ENCODE measurements around the gene TNNI3K. TPM values are rescaled to one million over a fixed set of nuclear protein-coding genes. Genes with fewer than 3 reads are reported as not detected.

The TNNI3K gene
- total and polyA plus RNA-seq, 4 donors = 2.3 to 4.4 (median 3.5) TPM

GRCh38 chr1:74470251-74470650, 235.1 kb downstream of the TNNI3K start:
- Histone ChIP-seq H3K9me3 (ENCODE audit: control insufficient read depth, insufficient read depth, low read length) (no peaks in the 10 kb centered on the region), H3K27ac (ENCODE audit: low read depth, low read length) (no peak overlapping the region), H3K36me3 (ENCODE audit: control insufficient read depth, insufficient read depth, low read length) (peaks cover 3% of the 10 kb centered on the region), H3K27me3 (ENCODE audit: control insufficient read depth, insufficient read depth, low read length) (no peaks in the 10 kb centered on the region), H3K4me1 (ENCODE audit: control insufficient read depth, insufficient read depth, low read length) (no peaks in the 10 kb centered on the region), H3K4me3 (ENCODE audit: low read depth, low read length) (no peak overlapping the region)
- WGBS (ENCODE audit: insufficient coverage) = 82% methylated on average over 3 of the region's 3 CpGs
- DNase-seq (ENCODE audit: low read depth in 4 of 6, low spot score in 6 of 6) = peak in 1 of 6 donors; percentile 68

GRCh38 chr1:74470936-74471335, 235.7 kb downstream of the TNNI3K start:
- Histone ChIP-seq H3K9me3 (ENCODE audit: control insufficient read depth, insufficient read depth, low read length) (no peaks in the 10 kb centered on the region), H3K4me1 (ENCODE audit: control insufficient read depth, insufficient read depth, low read length) (no peaks in the 10 kb centered on the region), H3K27ac (ENCODE audit: low read depth, low read length) (no peak overlapping the region), H3K4me3 (ENCODE audit: low read depth, low read length) (no peak overlapping the region), H3K27me3 (ENCODE audit: control insufficient read depth, insufficient read depth, low read length) (no peaks in the 10 kb centered on the region), H3K36me3 (ENCODE audit: control insufficient read depth, insufficient read depth, low read length) (no peaks in the 10 kb centered on the region)
- DNase-seq (ENCODE audit: low read depth in 4 of 6, low spot score in 6 of 6) = no peak
- WGBS (ENCODE audit: insufficient coverage) = 55% methylated on average over 3 of the region's 3 CpGs

- Histone ChIP-seq H3K27ac (ENCODE audit: low read depth, low read length) (no peak overlapping the region), H3K9me3 (ENCODE audit: control insufficient read depth, insufficient read depth, low read length) (no peaks in the 10 kb centered on the region), H3K36me3 (ENCODE audit: control insufficient read depth, insufficient read depth, low read length) (no peaks in the 10 kb centered on the region), H3K4me1 (ENCODE audit: control insufficient read depth, insufficient read depth, low read length) (no peaks in the 10 kb centered on the region), H3K27me3 (ENCODE audit: control insufficient read depth, insufficient read depth, low read length) (no peaks in the 10 kb centered on the region), H3K4me3 (ENCODE audit: low read depth, low read length) (no peak overlapping the region)
- WGBS (ENCODE audit: insufficient coverage) = no CpG with 5 or more reads among the region's 3 CpGs
- no peak for DNase-seq (ENCODE audit: low read depth in 4 of 6, low spot score in 6 of 6)
These were observed 236.3 kb downstream of the TNNI3K start for GRCh38 chr1:74471470-74471869.

- Histone ChIP-seq H3K36me3 (ENCODE audit: control insufficient read depth, insufficient read depth, low read length) (no peaks in the 10 kb centered on the region), H3K27ac (ENCODE audit: low read depth, low read length) (no peak overlapping the region), H3K4me1 (ENCODE audit: control insufficient read depth, insufficient read depth, low read length) (no peaks in the 10 kb centered on the region), H3K27me3 (ENCODE audit: control insufficient read depth, insufficient read depth, low read length) (no peaks in the 10 kb centered on the region), H3K9me3 (ENCODE audit: control insufficient read depth, insufficient read depth, low read length) (no peaks in the 10 kb centered on the region), H3K4me3 (ENCODE audit: low read depth, low read length) (no peak overlapping the region)
- peak in 2 of 6 donors; percentile 17 to 76 for DNase-seq (ENCODE audit: low read depth in 4 of 6, low spot score in 6 of 6)
- 43% methylated on average over 1 of the region's 6 CpGs for WGBS (ENCODE audit: insufficient coverage)
These were observed 239.4 kb downstream of the TNNI3K start for GRCh38 chr1:74474585-74474984.

- Histone ChIP-seq H3K27ac (ENCODE audit: low read depth, low read length) (no peak overlapping the region), H3K4me1 (ENCODE audit: control insufficient read depth, insufficient read depth, low read length) (no peaks in the 10 kb centered on the region), H3K27me3 (ENCODE audit: control insufficient read depth, insufficient read depth, low read length) (no peaks in the 10 kb centered on the region), H3K4me3 (ENCODE audit: low read depth, low read length) (no peak overlapping the region), H3K36me3 (ENCODE audit: control insufficient read depth, insufficient read depth, low read length) (no peaks in the 10 kb centered on the region), H3K9me3 (ENCODE audit: control insufficient read depth, insufficient read depth, low read length) (no peaks in the 10 kb centered on the region)
- WGBS (ENCODE audit: insufficient coverage) = no CpG with 5 or more reads among the region's 2 CpGs
- peak in 1 of 6 donors; percentile 48 for DNase-seq (ENCODE audit: low read depth in 4 of 6, low spot score in 6 of 6)
These were observed 243.8 kb downstream of the TNNI3K start for GRCh38 chr1:74478979-74479378.

- Histone ChIP-seq H3K36me3 (ENCODE audit: control insufficient read depth, insufficient read depth, low read length) (no peaks in the 10 kb centered on the region), H3K4me1 (ENCODE audit: control insufficient read depth, insufficient read depth, low read length) (no peaks in the 10 kb centered on the region), H3K4me3 (ENCODE audit: low read depth, low read length) (no peak overlapping the region), H3K27ac (ENCODE audit: low read depth, low read length) (no peak overlapping the region), H3K9me3 (ENCODE audit: control insufficient read depth, insufficient read depth, low read length) (no peaks in the 10 kb centered on the region), H3K27me3 (ENCODE audit: control insufficient read depth, insufficient read depth, low read length) (no peaks in the 10 kb centered on the region)
- no peak for DNase-seq (ENCODE audit: low read depth in 4 of 6, low spot score in 6 of 6)
- 90% methylated on average over 6 of the region's 6 CpGs for WGBS (ENCODE audit: insufficient coverage)
These were observed 244.9 kb downstream of the TNNI3K start for GRCh38 chr1:74480068-74480467.

GRCh38 chr1:74481607-74482006, 246.4 kb downstream of the TNNI3K start:
- no peaks in the 10 kb centered on the region for H3K36me3 ChIP-seq (ENCODE audit: control insufficient read depth, insufficient read depth, low read length)
- H3K27me3 ChIP-seq (ENCODE audit: control insufficient read depth, insufficient read depth, low read length) = no peaks in the 10 kb centered on the region
- no peaks in the 10 kb centered on the region for H3K9me3 ChIP-seq (ENCODE audit: control insufficient read depth, insufficient read depth, low read length)
- DNase-seq (ENCODE audit: low read depth in 4 of 6, low spot score in 6 of 6) = no peak
- WGBS (ENCODE audit: insufficient coverage) = 63% methylated on average over 3 of the region's 3 CpGs
- H3K4me1 ChIP-seq (ENCODE audit: control insufficient read depth, insufficient read depth, low read length) = no peaks in the 10 kb centered on the region
- no peak overlapping the region for H3K4me3 ChIP-seq (ENCODE audit: low read depth, low read length)
- H3K27ac ChIP-seq (ENCODE audit: low read depth, low read length) = no peak overlapping the region

GRCh38 chr1:74485622-74486021, 250.4 kb downstream of the TNNI3K start:
- H3K27ac ChIP-seq (ENCODE audit: low read depth, low read length) = no peak overlapping the region
- no peaks in the 10 kb centered on the region for H3K9me3 ChIP-seq (ENCODE audit: control insufficient read depth, insufficient read depth, low read length)
- H3K36me3 ChIP-seq (ENCODE audit: control insufficient read depth, insufficient read depth, low read length) = no peaks in the 10 kb centered on the region
- no peaks in the 10 kb centered on the region for H3K4me1 ChIP-seq (ENCODE audit: control insufficient read depth, insufficient read depth, low read length)
- no peaks in the 10 kb centered on the region for H3K27me3 ChIP-seq (ENCODE audit: control insufficient read depth, insufficient read depth, low read length)
- H3K4me3 ChIP-seq (ENCODE audit: low read depth, low read length) = no peak overlapping the region
- WGBS (ENCODE audit: insufficient coverage) = 83% methylated on average over 2 of the region's 3 CpGs
- DNase-seq (ENCODE audit: low read depth in 4 of 6, low spot score in 6 of 6) = peak in 1 of 6 donors; percentile 71

- no peaks in the 10 kb centered on the region for H3K27me3 ChIP-seq (ENCODE audit: control insufficient read depth, insufficient read depth, low read length)
- no CpG with 5 or more reads among the region's 1 CpG for WGBS (ENCODE audit: insufficient coverage)
- DNase-seq (ENCODE audit: low read depth in 4 of 6, low spot score in 6 of 6) = no peak
These were observed 250.8 kb downstream of the TNNI3K start for GRCh38 chr1:74486036-74486435.

GRCh38 chr1:74496669-74497068, 261.5 kb downstream of the TNNI3K start:
- Histone ChIP-seq H3K9me3 (ENCODE audit: control insufficient read depth, insufficient read depth, low read length) (no peaks in the 10 kb centered on the region), H3K4me1 (ENCODE audit: control insufficient read depth, insufficient read depth, low read length) (no peaks in the 10 kb centered on the region), H3K27me3 (ENCODE audit: control insufficient read depth, insufficient read depth, low read length) (no peaks in the 10 kb centered on the region), H3K27ac (ENCODE audit: low read depth, low read length) (no peak overlapping the region), H3K4me3 (ENCODE audit: low read depth, low read length) (no peak overlapping the region), H3K36me3 (ENCODE audit: control insufficient read depth, insufficient read depth, low read length) (no peaks in the 10 kb centered on the region)
- DNase-seq (ENCODE audit: low read depth in 4 of 6, low spot score in 6 of 6) = no peak

More at GRCh38 chr1:74486036-74486435, 250.8 kb downstream of the TNNI3K start:
- Histone ChIP-seq H3K4me1 (ENCODE audit: control insufficient read depth, insufficient read depth, low read length) (no peaks in the 10 kb centered on the region), H3K27ac (ENCODE audit: low read depth, low read length) (no peak overlapping the region), H3K36me3 (ENCODE audit: control insufficient read depth, insufficient read depth, low read length) (no peaks in the 10 kb centered on the region), H3K9me3 (ENCODE audit: control insufficient read depth, insufficient read depth, low read length) (no peaks in the 10 kb centered on the region), H3K4me3 (ENCODE audit: low read depth, low read length) (no peak overlapping the region)

Data from spinal cord (tissue), 10 donors.